AML-193 (cell line): ENCODE results near the gene RAB20.
A peak's percentile ranks its signal among the peaks of the same experiment; 100 is the strongest.
"Not testable (repeated sequence)": the region's sequence is repeated elsewhere in the genome, so short reads cannot be mapped to it uniquely, and the experiment has no call there.

ENCODE experiments used
- DNase-seq, 2 experiments: peaks; one replicate each; lab custom pipeline; 2025; lab: John Stamatoyannopoulos, UW

RAB20 gene

GRCh38 chr13:110561344-110562035 is at the start of gene RAB20:
Gene RAB20 (minus strand): TSS chr13:110561722. CDS start chr13:110561519, 203 bp downstream.
- peak; percentile 89 for DNase-seq

- no peak for DNase-seq
Measured at GRCh38 chr13:110610955-110611595, 49.6 kb upstream of the RAB20 start.

DNA sequence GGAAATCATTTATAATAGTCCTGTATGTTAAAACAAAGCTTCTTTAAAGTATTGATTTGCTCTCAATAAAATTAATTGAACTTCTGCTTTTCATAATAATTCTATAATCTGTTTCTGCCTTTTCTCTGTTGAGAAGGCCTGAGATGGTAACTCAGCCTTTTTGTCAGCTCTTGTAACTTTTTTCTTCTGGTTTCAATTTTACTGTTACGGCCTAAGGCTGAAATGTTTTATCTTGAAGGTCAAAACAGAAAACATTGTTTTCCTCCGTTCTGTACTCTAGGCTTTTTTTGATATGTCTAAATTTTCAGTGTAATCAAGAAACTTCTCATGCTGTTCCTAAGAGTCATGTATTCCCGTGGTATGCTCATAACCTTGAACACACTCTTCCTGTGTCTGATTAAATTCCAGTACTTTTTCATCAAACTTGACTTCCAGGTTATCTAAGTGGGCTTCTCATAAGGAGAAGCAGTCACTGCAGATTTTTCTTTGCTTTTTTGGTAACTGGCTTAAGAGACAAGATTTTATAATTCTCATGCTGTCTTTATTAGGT is 46.2 kb upstream of the RAB20 start:
- DNase-seq = no peak

DNA sequence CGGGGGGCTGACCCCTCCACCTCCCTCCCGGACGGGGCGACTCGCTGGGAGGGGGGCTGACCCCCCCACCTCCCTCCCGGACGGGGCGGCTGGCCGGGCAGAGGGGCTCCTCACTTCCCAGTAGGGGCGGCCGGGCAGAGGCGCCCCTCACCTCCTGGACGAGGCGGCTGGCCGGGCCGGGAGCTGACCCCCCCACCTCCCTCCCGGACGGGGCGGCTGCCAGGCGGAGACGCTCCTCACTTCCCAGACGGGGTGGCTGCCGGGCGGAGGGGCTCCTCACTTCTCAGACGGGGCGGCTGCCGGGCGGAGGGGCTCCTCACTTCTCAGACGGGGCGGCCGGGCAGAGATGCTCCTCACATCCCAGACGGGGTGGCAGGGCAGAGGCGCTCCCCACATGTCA is 44.8 kb upstream of the RAB20 start:
- not testable (repeated sequence) for DNase-seq

- DNase-seq = no peak
Measured at GRCh38 chr13:110605132-110605531, 43.6 kb upstream of the RAB20 start.

DNA sequence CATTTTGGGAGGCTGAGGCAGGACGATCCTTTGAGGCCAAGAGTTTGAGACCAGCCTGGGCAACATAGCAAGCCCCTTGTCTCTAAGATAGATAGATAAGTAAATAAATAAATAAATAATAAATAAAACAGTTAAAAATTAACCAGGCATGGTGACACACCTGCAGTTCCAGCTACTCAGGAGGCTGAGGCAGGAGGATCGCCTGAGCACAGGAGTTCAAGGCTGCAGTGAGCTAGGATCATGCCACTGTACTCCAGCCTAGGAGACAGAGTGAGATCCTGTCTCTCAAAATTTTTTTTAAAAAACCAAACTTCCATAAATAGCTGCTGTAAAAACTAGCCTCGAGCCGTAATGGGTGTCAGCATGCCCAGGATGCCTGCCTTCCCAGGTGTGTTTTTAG is 39.5 kb upstream of the RAB20 start:
- no peak for DNase-seq

DNA sequence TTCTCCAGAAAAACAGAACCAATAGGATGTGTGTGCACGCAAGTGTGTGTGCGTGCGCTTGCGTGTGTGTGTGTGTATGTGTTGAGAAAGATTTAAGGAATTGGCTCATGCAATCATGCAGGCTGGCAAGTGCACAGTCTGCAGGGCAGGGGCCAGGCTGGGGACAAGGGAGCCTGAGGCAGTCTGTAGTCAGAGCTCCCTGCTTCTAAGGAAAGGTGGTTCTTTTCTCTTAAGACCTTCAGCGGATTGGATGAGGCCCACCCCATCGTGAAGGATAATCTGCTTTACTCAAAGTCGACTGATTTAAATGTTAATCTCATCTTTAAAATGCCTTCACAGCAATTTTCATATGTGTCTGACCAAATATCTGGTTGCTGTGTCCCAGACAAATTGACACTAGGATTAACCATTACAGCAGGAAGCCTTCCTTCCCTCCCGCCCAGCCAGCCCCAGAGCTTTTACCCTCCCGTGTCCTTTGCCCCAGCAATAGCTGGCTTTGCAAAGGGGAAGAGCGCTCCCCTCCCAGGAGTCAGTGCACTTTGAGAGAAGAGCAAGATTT is 38.8 kb upstream of the RAB20 start:
- no peak for DNase-seq

DNA sequence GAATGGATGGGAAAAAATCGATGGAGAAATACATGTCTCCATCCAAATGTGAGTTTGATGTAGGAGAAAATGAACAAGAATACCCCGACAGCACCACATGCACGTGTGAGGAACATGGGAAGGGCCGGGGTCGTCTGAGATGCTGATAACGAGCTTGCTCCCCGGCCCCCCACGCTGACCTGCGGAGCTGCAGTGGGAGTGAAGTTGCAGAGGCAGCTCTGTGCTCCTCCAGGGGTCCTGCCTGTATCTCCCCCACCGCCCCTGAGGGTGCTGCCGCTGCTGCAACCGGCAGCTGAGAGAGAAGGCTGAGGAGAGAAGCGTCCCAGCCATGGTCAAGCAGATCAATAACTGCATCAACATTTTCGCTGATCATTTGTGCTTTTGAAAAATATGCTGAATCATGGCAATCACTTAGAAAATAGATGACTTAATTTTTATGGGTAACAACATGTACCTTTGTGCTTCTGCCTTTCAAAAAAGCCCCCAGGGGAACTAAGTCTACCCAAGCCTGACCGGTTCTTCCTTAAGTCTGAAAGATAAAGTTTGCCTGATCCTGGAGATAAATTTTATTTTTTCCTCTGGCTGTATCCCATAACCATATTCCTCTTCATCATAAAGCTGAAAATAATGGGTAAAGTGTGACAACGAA is 35.6 kb upstream of the RAB20 start:
- DNase-seq = no peak

- DNase-seq = peak; percentile 83 to 85
Measured at GRCh38 chr13:110593430-110594130, 32.1 kb upstream of the RAB20 start.

DNA sequence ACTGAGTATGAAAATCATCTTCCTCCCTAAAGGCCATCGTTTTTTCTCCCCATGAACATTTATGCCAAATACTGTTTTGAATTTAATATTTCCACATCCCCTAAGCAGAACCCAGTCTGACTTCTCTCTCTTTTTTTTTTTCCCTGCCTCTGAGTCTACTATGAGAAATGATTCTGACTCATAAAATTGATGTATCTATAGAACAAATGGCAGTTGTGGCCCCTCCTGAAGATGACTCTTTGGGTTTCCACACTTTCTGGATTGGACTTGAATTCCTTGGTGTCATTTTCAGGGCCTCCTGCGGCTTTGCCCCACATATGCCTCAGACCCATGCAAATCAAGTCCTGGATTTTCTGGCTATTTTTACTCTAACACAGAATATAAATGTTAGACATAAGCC is 31.1 kb upstream of the RAB20 start:
- DNase-seq = no peak

DNA sequence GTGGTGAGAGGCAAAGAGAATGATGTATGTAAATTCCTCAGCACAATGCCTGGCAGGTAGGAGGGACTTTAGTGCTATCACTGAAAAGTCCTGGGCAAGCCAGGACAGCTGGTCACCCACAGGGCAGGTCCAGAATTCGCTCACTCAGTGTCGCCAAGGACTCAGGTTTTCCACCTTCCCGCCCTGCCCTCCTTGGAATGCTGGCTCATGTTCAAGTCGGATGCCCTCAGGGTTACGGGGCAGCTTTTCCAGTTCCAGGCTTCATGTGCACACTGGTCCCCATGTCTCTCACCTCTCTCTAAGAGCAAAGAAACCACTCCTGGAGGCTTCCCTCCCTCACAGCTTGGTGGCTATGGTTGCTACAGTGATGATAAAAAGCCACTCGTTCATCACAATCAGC is 29.1 kb upstream of the RAB20 start:
- DNase-seq = no peak

DNA sequence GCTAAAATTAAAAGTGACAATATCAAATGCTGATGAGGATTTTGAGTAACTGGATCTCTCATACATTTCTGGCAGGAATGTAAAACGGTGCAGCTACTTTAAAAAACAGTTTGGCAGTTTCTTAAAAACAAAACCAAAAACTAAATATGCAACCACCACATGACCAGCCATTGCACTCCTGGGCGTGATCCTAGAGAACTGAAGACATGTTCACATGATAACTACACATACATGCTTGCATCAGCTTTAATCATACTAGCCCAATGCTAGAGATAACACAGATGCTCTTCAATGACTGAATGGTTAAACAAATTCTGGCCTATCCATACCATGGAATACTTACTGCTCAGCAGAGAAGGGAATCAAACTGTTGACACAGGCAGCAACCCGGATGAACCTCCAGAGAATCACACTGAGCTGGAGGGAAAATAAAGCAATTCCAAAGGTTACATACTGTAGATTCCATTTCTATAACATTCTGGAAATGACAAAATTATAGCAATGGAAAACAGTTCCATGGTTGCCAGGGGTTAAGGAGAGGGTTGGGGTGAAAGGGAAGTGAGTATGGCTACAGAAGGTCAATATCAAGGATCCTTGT is 28.4 kb upstream of the RAB20 start:
- DNase-seq = no peak

- no peak for DNase-seq
Measured at GRCh38 chr13:110583178-110583865, 21.8 kb upstream of the RAB20 start.

DNA sequence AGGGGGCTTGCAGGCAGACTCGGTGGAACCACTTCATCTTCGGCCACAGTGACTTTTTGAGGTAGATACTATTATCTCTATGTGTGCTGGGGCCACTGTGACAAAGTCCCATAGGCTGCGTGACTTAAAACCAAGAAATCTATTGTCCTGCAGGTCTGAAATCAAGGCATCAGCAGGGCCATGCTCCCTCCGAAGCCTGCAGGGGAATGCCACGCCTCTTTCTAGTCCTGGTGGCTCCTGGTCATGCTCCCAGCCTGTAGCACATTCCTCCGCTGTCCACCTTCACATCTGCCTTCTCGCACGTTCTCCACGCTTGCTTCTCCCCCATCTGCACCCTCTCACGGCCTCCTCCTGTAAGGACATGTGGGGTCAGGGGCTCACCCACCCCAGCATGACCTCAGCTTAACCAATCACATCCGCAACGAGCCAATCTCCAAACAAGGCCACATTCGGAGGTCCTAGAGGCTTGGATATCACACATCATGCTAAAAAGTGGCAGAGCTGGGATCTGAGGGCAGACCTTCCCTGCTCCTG is 21.0 kb upstream of the RAB20 start:
- DNase-seq = no peak

DNA sequence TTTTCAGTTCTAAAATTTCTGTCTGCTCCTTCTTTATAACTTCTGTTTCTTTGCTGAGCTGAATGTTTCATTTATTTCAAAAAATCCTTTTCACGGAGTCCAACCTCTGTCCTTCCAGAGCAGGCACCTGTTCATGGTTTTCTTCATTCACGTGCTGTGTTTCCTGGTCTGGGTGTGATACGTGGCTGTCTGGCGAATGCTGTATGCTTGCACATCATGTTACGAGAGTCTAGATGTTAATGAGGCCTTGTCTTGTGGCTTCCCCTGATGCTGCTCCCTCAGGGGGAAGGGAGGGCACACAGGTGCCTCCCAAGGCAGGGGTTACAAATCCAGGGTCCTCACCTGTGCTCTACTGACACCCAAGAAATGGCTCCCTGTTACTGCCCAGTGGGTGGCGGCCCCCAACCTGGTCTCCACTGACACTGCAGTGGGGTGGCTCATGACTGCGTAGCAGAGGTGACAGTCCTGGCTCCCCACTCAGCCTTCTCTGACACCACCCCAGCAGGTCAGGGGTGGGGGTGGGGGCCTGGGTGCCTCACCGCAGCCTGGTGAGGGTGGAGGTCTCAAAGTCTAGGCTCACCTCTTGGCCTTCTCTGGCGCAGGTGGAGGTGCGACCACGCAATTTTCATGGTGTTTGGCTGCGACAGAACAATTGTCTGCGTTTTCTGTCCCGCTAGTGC is 20.1 kb upstream of the RAB20 start:
- DNase-seq = no peak

DNA sequence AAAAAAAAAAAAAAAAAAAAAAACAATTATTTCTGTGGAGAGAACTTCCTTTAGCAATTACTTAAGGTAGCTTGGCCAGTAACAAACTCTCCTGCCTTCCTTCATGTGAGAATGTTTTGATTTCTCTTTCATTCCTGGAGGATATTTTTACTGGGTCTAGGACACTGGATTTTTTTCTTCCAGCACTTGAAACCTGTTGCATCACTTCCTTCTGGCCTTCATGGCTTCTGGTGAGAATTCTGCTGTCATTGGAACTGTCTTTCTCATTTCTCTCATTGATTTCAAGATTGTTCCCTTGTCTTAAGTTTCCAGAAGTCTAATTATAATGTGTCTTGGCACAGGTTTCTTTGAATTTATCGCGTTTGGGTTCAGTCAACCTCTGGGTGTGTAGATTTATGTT is 19.3 kb upstream of the RAB20 start:
- DNase-seq = peak in 1 of 2 experiments; percentile 28

- no peak for DNase-seq
Measured at GRCh38 chr13:110578363-110578762, 16.8 kb upstream of the RAB20 start.

DNA sequence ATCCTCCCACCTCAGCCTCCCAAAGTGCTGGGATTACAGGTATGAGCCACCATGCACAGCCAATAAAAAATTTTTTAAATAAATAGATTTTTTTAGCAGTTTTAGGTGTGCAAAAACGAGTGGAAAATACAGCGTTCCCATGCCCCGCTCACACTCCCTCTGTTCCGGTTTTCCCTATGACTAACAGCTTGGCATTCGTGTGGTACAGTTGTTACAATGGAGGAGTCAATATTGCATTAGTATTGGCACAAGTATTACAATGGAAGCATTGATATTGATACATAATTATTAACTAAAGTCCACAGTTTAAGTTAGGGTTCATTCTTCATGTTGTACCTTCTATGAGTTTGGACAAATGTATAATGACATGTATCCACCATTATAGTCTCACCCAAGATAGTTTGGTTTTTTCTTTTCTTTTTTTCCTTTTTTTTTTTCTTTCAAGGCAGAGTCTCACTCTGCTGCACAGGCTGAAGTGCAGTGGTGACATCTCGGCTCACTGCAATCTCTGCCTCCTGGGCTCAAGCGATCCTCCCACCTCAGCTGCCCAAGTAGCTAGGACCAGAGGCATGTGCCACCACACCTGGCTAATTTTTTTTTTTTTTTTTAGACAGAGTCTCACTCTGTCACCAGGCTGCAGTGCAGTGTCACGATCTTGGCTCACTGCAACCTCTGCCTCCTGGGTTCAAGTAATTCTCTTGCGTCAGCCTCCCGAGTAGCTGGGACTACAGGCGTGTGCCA is 15.4 kb upstream of the RAB20 start:
- DNase-seq = no peak

- no peak for DNase-seq
Measured at GRCh38 chr13:110576070-110576394, 14.5 kb upstream of the RAB20 start.
